PC-3 (cell line): ENCODE measurements around the gene USP25. TPM values are rescaled to one million over a fixed set of nuclear protein-coding genes. Genes with fewer than 3 reads are reported as not detected.

ENCODE experiments used
- ATAC-seq: fragments of 200-7000 bp; cut with Tn5 transposase; 2 replicates; pipeline ENCODE4 v1.9.1; 2020; ENCODE audit warnings: mild to moderate bottlenecking, moderate library complexity
- BruUV-seq: library from RNA; stranded (reverse); fragments of 400-500 nt; replicated peaks from 2 replicates; lab custom pipeline; 2021; lab: Mats Ljungman, UMichigan
- CTCF ChIA-PET: fragments of 300-600 bp; sonication (Branson Sonifier 250); formaldehyde crosslinking; loops from one replicate; lab custom pipeline; 2022; ENCODE audit warnings: antibody characterized with exemption; lab: Charles Lee
- POLR2A ChIA-PET: fragments of 300-600 bp; sonication (Branson Sonifier 250); formaldehyde crosslinking; loops from one replicate; lab custom pipeline; 2022; ENCODE audit warnings: antibody characterized with exemption; ENCODE audit not compliant: unreplicated experiment; lab: Charles Lee
- DNase-seq: peaks from one replicate; pipeline ENCODE4 v3.0.0-alpha.2; 2015
- H2AFZ ChIP-seq: fragments of 300-600 bp; sonication (generic); 2 replicates; pipeline ENCODE4 v1.6.0; 2016; ENCODE audit warnings: antibody characterized with exemption, low read length
- H3F3A ChIP-seq: fragments of 300-600 bp; sonication (generic); one replicate; pipeline ENCODE4 v1.6.0; 2017; ENCODE audit warnings: antibody characterized with exemption, low read length, control low read depth, mild to moderate bottlenecking; ENCODE audit not compliant: unreplicated experiment
- H3K27ac ChIP-seq: fragments of 300-600 bp; sonication (generic); 2 replicates; pipeline ENCODE4 v1.5.1; 2016; ENCODE audit warnings: mild to moderate bottlenecking, low read length
- H3K27me3 ChIP-seq: fragments of 300-600 bp; sonication (generic); 2 replicates; pipeline ENCODE4 v1.6.1; 2016; ENCODE audit warnings: low read length, mixed read lengths
- H3K36me3 ChIP-seq: fragments of 300-600 bp; sonication (generic); 2 replicates; pipeline ENCODE4 v1.6.1; 2016; ENCODE audit warnings: low read depth, mixed run types, low read length, mixed read lengths
- H3K4me1 ChIP-seq: fragments of 300-600 bp; sonication (generic); 2 replicates; pipeline ENCODE4 v1.5.1; 2016; ENCODE audit warnings: low read length; ENCODE audit not compliant: insufficient read depth
- H3K4me2 ChIP-seq: fragments of 300-600 bp; sonication (generic); 2 replicates; pipeline ENCODE4 v1.6.0; 2016; ENCODE audit warnings: low read length
- H3K4me3 ChIP-seq: fragments of 300-600 bp; sonication (generic); 2 replicates; pipeline ENCODE4 v1.5.1; 2016; ENCODE audit warnings: mild to moderate bottlenecking, low read length, mixed read lengths
- H3K79me2 ChIP-seq: fragments of 300-600 bp; sonication (generic); 2 replicates; pipeline ENCODE4 v1.6.1; 2017; ENCODE audit warnings: low read length, mixed read lengths
- H3K9ac ChIP-seq: fragments of 300-600 bp; sonication (generic); 2 replicates; pipeline ENCODE4 v1.6.0; 2016; ENCODE audit warnings: mild to moderate bottlenecking, low read length
- H3K9me2 ChIP-seq: fragments of 300-600 bp; sonication (generic); replicated peaks from 2 replicates; pipeline ENCODE4 v1.6.1; 2016; ENCODE audit warnings: mixed run types, low read length, mixed read lengths
- H3K9me3 ChIP-seq: fragments of 300-600 bp; sonication (generic); 2 replicates; pipeline ENCODE4 v1.6.1; 2016; ENCODE audit warnings: low read length, mixed read lengths
- H4K20me1 ChIP-seq: fragments of 300-600 bp; sonication (generic); 2 replicates; pipeline ENCODE4 v1.6.1; 2016; ENCODE audit warnings: low read length, mixed read lengths
- EZH2 ChIP-seq: fragments of 300-600 bp; sonication (generic); IDR thresholded peaks from one replicate; pipeline ENCODE4 v1.6.1; 2017; ENCODE audit warnings: antibody characterized with exemption, mild to moderate bottlenecking, low read length; ENCODE audit not compliant: unreplicated experiment
- EZH2phosphoT487 ChIP-seq: fragments of 300-600 bp; sonication (generic); IDR thresholded peaks from 2 replicates; pipeline ENCODE4 v1.6.1; 2018; ENCODE audit warnings: mild to moderate bottlenecking, antibody characterized with exemption, low read length, borderline replicate concordance
- intact Hi-C: fragments of 100-400 bp; cut with micrococcal nuclease; formaldehyde crosslinking; loops from 2 replicates; pipeline ENCODE4 v1.9.0; 2023
- total RNA-seq: library from RNA; depleted of rRNA; stranded (reverse); fragments of >200 nt; gene quantifications from 2 replicates; pipeline ENCODE4 v1.2.3, GENCODE V29; 2014
- TF ChIP-seq, protein P1 (sequence below): fragments of 300-600 bp; sonication (generic); conservative IDR thresholded peaks from 2 replicates; pipeline ENCODE4 v1.5.1; 2017; ENCODE audit warnings: antibody characterized with exemption, low read depth, mild to moderate bottlenecking, low read length

The USP25 gene
- total RNA-seq, 1 experiment from 2014 or later, result 54.4 TPM

DNA sequence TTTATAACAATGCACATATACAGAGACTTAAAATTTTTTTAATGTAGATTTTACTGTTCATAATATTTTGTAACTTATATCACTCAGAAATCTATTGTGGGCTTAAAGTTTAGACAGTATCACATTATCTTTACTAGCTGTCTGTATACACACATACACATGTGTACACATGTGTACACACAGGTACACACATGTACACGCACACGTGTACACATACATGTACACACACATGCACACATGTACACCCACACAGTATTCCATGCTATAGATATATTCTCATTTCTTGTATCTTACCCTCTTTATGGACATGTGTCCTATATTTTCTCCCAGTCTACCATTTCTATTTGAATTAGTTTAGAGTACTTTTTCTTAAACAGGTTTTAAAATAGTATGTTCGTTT, 123.3 kb downstream of the USP25 start:
- peaks cover 5% of the 10 kb centered on the region for H3F3A ChIP-seq
- no peak overlapping the region for H3K27ac ChIP-seq
- H3K9me2 ChIP-seq, result no peaks in the 10 kb centered on the region
- H3K4me2 ChIP-seq, result no peak overlapping the region
- ATAC-seq, result no peak
- no TSS peak for BruUV-seq
- ChIA-PET CTCF (no interaction called here), POLR2A (no interaction called here)
- DNase-seq, result no peak
- H4K20me1 ChIP-seq, result peaks cover 10% of the 10 kb centered on the region
- H2AFZ ChIP-seq, result no peak overlapping the region
- peaks cover 14% of the 10 kb centered on the region; the same call in 1 of the 2 replicates for H3K79me2 ChIP-seq
- no peaks in the 10 kb centered on the region for H3K9me3 ChIP-seq
- TF ChIP-seq EZH2phosphoT487 (no peak), EZH2 (no peak)
- TF ChIP-seq, protein P1, sequence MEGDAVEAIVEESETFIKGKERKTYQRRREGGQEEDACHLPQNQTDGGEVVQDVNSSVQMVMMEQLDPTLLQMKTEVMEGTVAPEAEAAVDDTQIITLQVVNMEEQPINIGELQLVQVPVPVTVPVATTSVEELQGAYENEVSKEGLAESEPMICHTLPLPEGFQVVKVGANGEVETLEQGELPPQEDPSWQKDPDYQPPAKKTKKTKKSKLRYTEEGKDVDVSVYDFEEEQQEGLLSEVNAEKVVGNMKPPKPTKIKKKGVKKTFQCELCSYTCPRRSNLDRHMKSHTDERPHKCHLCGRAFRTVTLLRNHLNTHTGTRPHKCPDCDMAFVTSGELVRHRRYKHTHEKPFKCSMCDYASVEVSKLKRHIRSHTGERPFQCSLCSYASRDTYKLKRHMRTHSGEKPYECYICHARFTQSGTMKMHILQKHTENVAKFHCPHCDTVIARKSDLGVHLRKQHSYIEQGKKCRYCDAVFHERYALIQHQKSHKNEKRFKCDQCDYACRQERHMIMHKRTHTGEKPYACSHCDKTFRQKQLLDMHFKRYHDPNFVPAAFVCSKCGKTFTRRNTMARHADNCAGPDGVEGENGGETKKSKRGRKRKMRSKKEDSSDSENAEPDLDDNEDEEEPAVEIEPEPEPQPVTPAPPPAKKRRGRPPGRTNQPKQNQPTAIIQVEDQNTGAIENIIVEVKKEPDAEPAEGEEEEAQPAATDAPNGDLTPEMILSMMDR, result no peak
- 0 out of 2 replicates have a peak, but pooled peaks cover 4% of the 10 kb centered on the region for H3K36me3 ChIP-seq
- no peak overlapping the region for H3K4me3 ChIP-seq
- no peaks in the 10 kb centered on the region for H3K27me3 ChIP-seq
- no peak overlapping the region for H3K9ac ChIP-seq
- H3K4me1 ChIP-seq, result peaks cover 29% of the 10 kb centered on the region
- intact Hi-C loops, result no loop called here

- intact Hi-C loops, result no loop called here
- no TSS peak for BruUV-seq
- Histone ChIP-seq H3K4me1 (no peaks in the 10 kb centered on the region; the same call in 1 of the 2 replicates), H3K9ac (no peak overlapping the region), H3K9me3 (no peaks in the 10 kb centered on the region), H4K20me1 (no peaks in the 10 kb centered on the region), H3F3A (no peaks in the 10 kb centered on the region), H3K4me2 (no peak overlapping the region), H3K27ac (no peak overlapping the region), H3K27me3 (no peaks in the 10 kb centered on the region), H2AFZ (no peak overlapping the region), H3K79me2 (0 out of 2 replicates have a peak, but pooled peaks cover 3% of the 10 kb centered on the region), H3K4me3 (no peak overlapping the region), H3K36me3 (0 out of 2 replicates have a peak, but pooled peaks cover 4% of the 10 kb centered on the region), H3K9me2 (no peaks in the 10 kb centered on the region)
- ChIA-PET CTCF (no interaction called here), POLR2A (no interaction called here)
- TF ChIP-seq, protein P1, result no peak
- no peak for TF ChIP-seq EZH2
- no peak for TF ChIP-seq EZH2phosphoT487
- DNase-seq (no peak), ATAC-seq (no peak)
Measured at GRCh38 chr21:15856813-15857212, 127.0 kb downstream of the USP25 start.

- H3K27me3 ChIP-seq, result no peaks in the 10 kb centered on the region
- H2AFZ ChIP-seq, result no peak overlapping the region
- H3F3A ChIP-seq, result no peaks in the 10 kb centered on the region
- TF ChIP-seq, protein P1, result no peak
- TF ChIP-seq EZH2 (no peak), EZH2phosphoT487 (no peak)
- ATAC-seq (no peak), DNase-seq (no peak)
- no peaks in the 10 kb centered on the region for H3K79me2 ChIP-seq
- ChIA-PET CTCF (no interaction called here), POLR2A (no interaction called here)
- H3K9me2 ChIP-seq, result no peaks in the 10 kb centered on the region
- H3K27ac ChIP-seq, result no peak overlapping the region
- no TSS peak for BruUV-seq
- no peak overlapping the region for H3K4me3 ChIP-seq
- intact Hi-C loops, result no loop called here
- H3K4me1 ChIP-seq, result no peaks in the 10 kb centered on the region
- H3K36me3 ChIP-seq, result 0 out of 2 replicates have a peak, but pooled peaks cover 4% of the 10 kb centered on the region
- H3K9me3 ChIP-seq, result no peaks in the 10 kb centered on the region
- no peak overlapping the region for H3K4me2 ChIP-seq
- H3K9ac ChIP-seq, result no peak overlapping the region
- no peaks in the 10 kb centered on the region for H4K20me1 ChIP-seq
Measured at GRCh38 chr21:15857740-15858139, 128.0 kb downstream of the USP25 start.
